H1 (cell line): ENCODE results near the gene LRP1. TPM values are rescaled to one million over a fixed set of nuclear protein-coding genes. Genes with fewer than 3 reads are reported as not detected.

Experiments
- CHD7 ChIP-seq: fragments of 300-600 bp; sonication (generic); IDR thresholded peaks from 2 replicates; pipeline ENCODE4 v1.7.1; 2012; ENCODE audit warnings: low read length, moderate library complexity, mild to moderate bottlenecking, inconsistent platforms; ENCODE audit not compliant: insufficient replicate concordance
- FOSL1 ChIP-seq: IDR thresholded peaks from 2 replicates; pipeline ENCODE4 v1.6.1; 2011; ENCODE audit warnings: mild to moderate bottlenecking, low read depth, low read length, moderate library complexity; ENCODE audit not compliant: insufficient read depth
- HDAC2 ChIP-seq, 2 experiments: fragments of 300-600 bp in 1 of 2; sonication (generic) in 1 of 2; IDR thresholded peaks; 2 replicates each; pipeline ENCODE4 v1.6.1; 2011 to 2012; ENCODE audit warnings: low read depth in 2 of 2, low read length in 2 of 2, mild to moderate bottlenecking in 2 of 2, moderate library complexity in 2 of 2, borderline replicate concordance in 1 of 2, inconsistent platforms in 1 of 2
- POU5F1 ChIP-seq: IDR thresholded peaks from 2 replicates; pipeline ENCODE4 v1.6.1; 2011; ENCODE audit warnings: low read depth, mild to moderate bottlenecking, low read length, moderate library complexity
- SAP30 ChIP-seq: fragments of 300-600 bp; sonication (generic); IDR thresholded peaks from 2 replicates; pipeline ENCODE4 v1.7.1; 2012; ENCODE audit warnings: low read length, moderate library complexity, mild to moderate bottlenecking, inconsistent platforms; ENCODE audit not compliant: insufficient read depth, insufficient replicate concordance
- SP4 ChIP-seq: IDR thresholded peaks from 2 replicates; pipeline ENCODE4 v1.6.1; 2012; ENCODE audit warnings: low read length, inconsistent platforms
- SRF ChIP-seq: IDR thresholded peaks from 2 replicates; pipeline ENCODE4 v1.6.1; 2011; ENCODE audit warnings: mild to moderate bottlenecking, low read depth, low read length, moderate library complexity
- TAF1 ChIP-seq: IDR thresholded peaks from 2 replicates; pipeline ENCODE4 v1.6.1; 2011; ENCODE audit warnings: mild to moderate bottlenecking, low read depth, low read length
- polyA plus RNA-seq, 7 experiments: library from polyadenylated mRNA; depleted of rRNA in 3 of 7; stranded (reverse) in 5 of 7; unstranded in 2 of 7; fragments of >200 nt in 5 of 7; fragments of 200-250 nt in 2 of 7; gene quantifications; 1 replicate in 5 of 7; 2 replicates in 1 of 7; 4 replicates in 1 of 7; pipeline versions ENCODE4 v1.2.1 to v1.2.3, GENCODE V29; 2011 to 2013; ENCODE audit warnings: missing spikeins in 2 of 7, mixed read lengths in 2 of 7
- total RNA-seq: library from RNA; stranded (reverse); fragmentation: NEBNext Ultra II Directional; extraction: Animal tissue kit (Norgen Biotek cat#: 25700); gene quantifications from 2 replicates; pipeline ENCODE4 v1.2.1, GENCODE V29; 2021
- TF ChIP-seq, protein P1 (sequence below): IDR thresholded peaks from 2 replicates; pipeline ENCODE4 v1.6.1; 2011; ENCODE audit warnings: low read depth, mild to moderate bottlenecking, low read length; ENCODE audit not compliant: insufficient read depth

LRP1 gene
- total and polyA plus RNA-seq, 2 of the 8 experiments (the other 6 are each of a cell fraction or from before 2014, with no cell fraction given) = 35.3 to 92.5 TPM

DNA sequence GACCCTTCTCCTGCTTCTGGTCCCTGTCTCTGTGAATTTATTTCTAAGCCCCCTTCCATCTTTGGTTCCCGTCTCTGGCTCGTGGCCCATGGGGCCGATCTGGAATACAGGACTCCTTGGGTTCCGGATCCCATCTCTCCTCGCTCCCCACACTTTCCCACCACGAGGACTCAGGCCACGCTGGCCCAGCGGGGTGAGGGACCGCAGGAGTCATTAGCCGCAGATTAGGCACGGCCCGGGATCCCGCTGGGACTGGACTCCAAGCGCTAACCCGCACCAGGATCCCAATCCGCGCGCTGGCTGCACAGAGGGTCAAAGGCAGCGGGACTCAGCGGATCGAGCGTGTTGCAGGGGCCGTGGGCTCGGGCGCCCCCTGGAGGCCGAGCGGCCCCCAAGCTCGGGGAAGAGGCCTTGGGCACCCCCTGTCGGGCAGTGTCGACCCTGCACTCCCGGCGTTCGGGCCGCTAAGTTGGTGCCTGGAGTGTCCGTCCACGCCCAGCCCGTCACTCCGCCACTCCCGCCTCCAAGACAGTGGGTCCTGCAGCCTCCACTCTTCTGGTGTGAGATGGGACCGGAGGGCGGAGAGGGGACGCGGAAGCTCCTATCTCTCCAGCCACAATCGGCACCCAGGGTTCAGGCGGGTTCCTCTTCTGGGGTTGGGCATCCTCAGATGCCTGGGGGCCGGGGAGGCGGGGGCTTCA, 110.7 kb downstream of the LRP1 start (continued):
- TF ChIP-seq CHD7 (no peak), HDAC2 (IDR thresholded peaks at IDR 0.05; ENCODE audit: borderline replicate concordance in 1 of 2, low read depth in 2 of 2, low read length in 2 of 2) (peak; percentile 50 to 85; a peak in 1 of 4 replicates), SAP30 (no peak), SP4 (no peak), SRF (no peak; the same call in 1 of the 2 replicates), FOSL1 (no peak), POU5F1 (no peak), TAF1 (peak; percentile 41; the same call in 1 of the 2 replicates)
- TF ChIP-seq, protein P1, sequence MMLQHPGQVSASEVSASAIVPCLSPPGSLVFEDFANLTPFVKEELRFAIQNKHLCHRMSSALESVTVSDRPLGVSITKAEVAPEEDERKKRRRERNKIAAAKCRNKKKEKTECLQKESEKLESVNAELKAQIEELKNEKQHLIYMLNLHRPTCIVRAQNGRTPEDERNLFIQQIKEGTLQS = peak; percentile 78
